Spleen (tissue), 11 donors: Measurements from ENCODE around the gene POLR1B. TPM values are rescaled to one million over a fixed set of nuclear protein-coding genes. Genes with fewer than 3 reads are reported as not detected.

Experiments
- DNase-seq: peaks from one replicate; pipeline ENCODE4 v3.0.0-alpha.2; 2020
- H3K27ac ChIP-seq, 8 donors: fragments of 200-600 bp; sonication (generic) in 7 of 8; 1 replicate in 4 of 8; 2 replicates in 4 of 8; pipeline versions ENCODE4 v1.5.0 to v1.8.0; 2016 to 2021; ENCODE audit warnings: inconsistent platforms in 4 of 8, mild to moderate bottlenecking in 4 of 8, moderate library complexity in 1 of 8
- H3K27me3 ChIP-seq, 7 donors: fragments of 200-600 bp; sonication (generic) in 6 of 7; replicated peaks in 1 of 7; 1 replicate in 4 of 7; 2 replicates in 3 of 7; pipeline versions ENCODE4 v1.5.0 to v1.8.0; 2016 to 2021; ENCODE audit warnings: inconsistent platforms in 3 of 7, mild to moderate bottlenecking in 1 of 7
- H3K36me3 ChIP-seq, 6 donors: fragments of 200-600 bp; sonication (generic) in 5 of 6; 1 replicate in 4 of 6; 2 replicates in 2 of 6; pipeline versions ENCODE4 v1.5.0 to v1.8.0; 2016 to 2021; ENCODE audit warnings: inconsistent platforms in 2 of 6
- H3K4me1 ChIP-seq, 6 donors: fragments of 200-600 bp; sonication (generic) in 5 of 6; 1 replicate in 3 of 6; 2 replicates in 3 of 6; pipeline versions ENCODE4 v1.5.0 to v1.8.0; 2016 to 2021; ENCODE audit warnings: inconsistent platforms in 3 of 6
- H3K4me3 ChIP-seq, 8 donors: fragments of 200-600 bp; sonication (generic) in 7 of 8; 1 replicate in 4 of 8; 2 replicates in 4 of 8; pipeline versions ENCODE4 v1.5.0 to v1.8.0; 2016 to 2021; ENCODE audit warnings: inconsistent platforms in 4 of 8, mild to moderate bottlenecking in 4 of 8, moderate library complexity in 2 of 8
- H3K9me3 ChIP-seq, 8 donors: fragments of 200-600 bp; sonication (generic) in 7 of 8; 1 replicate in 4 of 8; 2 replicates in 4 of 8; pipeline versions ENCODE4 v1.5.0 to v1.8.0; 2016 to 2021; ENCODE audit warnings: inconsistent platforms in 4 of 8
- POLR2A ChIP-seq, 3 donors: fragments of 450-650 bp; IDR thresholded peaks; one replicate each; pipeline ENCODE4 v1.5.1; 2017; ENCODE audit warnings: antibody characterized with exemption in 3 of 3, mild to moderate bottlenecking in 1 of 3
- POLR2AphosphoS5 ChIP-seq, 3 donors: sonication (generic); formaldehyde crosslinking; IDR thresholded peaks; one replicate each; pipeline ENCODE4 v1.5.1; 2017; ENCODE audit warnings: antibody characterized with exemption in 3 of 3
- WGBS, 5 donors: extraction: QIAGEN DNeasy Blood & Tissue Kit in 3 of 5; methylation state at CpG; one replicate each; pipeline versions ENCODE4 v1.1.5 to v1.1.7; 2013 to 2018; 5-methylcytosine and 5-hydroxymethylcytosine counted together
- intact Hi-C: fragments of 100-400 bp; cut with DNase I; formaldehyde crosslinking; loops from one replicate; pipeline ENCODE4 v1.15.0; 2023; ENCODE audit warnings: low total_unique reads
- polyA plus RNA-seq, 3 donors: library from polyadenylated mRNA; stranded (reverse); fragments of 200-250 nt; gene quantifications; one replicate each; pipeline ENCODE4 v1.2.1, GENCODE V29; 2013
- total RNA-seq, 7 donors: library from RNA; depleted of rRNA in 3 of 7; stranded (reverse); fragments of >200 nt in 3 of 7; fragmentation: NEBNext Ultra II Directional in 4 of 7; extraction: Animal tissue kit (Norgen Biotek cat#: 25700) in 4 of 7; gene quantifications; one replicate each; pipeline versions ENCODE4 v1.1.0 to v1.2.1, GENCODE V29; 2016 to 2021
- TF ChIP-seq, protein P1 (sequence below), 11 experiments: fragments of 200-600 bp in 7 of 11; fragments of 450-650 bp in 4 of 11; sonication (generic) in 4 of 11; IDR thresholded peaks in 8 of 11; conservative IDR thresholded peaks in 3 of 11; 1 replicate in 7 of 11; 2 replicates in 4 of 11; pipeline versions ENCODE4 v1.4.0 to v1.8.0; 2016 to 2021; ENCODE audit warnings: antibody characterized with exemption in 11 of 11, inconsistent platforms in 4 of 11, mild to moderate bottlenecking in 1 of 11
- donor health status: healthy with polysubstance abuse.
- donor health status: DM: no; HTN: no; CAD: no; lungs with moderate emphysema.
- donor health status: DM: no; HTN: no; CAD: no.
- donor health status: Bipolar disorder and iron deficiency.
- donor health status: healthy.
- donor health status: DM: no; HTN: no; CAD: no.
- donor health status: DM: yes; HTN: yes; CAD: no.

Gene POLR1B
- total and polyA plus RNA-seq, 10 donors = 4.9 to 31.8 (median 18.5) TPM

DNA sequence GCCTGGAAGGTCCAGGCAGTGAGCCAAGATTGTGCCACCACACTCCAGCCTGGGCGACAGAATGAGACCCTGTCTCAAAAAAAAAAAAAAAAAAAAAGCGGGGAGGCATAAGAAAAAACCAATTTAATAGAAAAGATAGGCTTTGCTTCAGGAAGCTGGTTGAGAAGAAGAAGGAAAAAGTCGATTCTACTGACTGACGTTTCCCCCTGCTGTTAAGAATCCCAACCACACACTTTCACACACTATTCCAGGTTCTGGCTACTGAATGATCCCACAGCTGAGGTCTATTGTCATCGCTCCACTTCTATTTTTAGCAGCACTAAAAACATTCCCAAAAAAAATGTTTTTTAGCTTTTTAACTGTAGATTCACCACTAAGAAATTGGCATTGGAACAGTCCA is 35.5 kb downstream of the POLR1B start:
- Histone ChIP-seq H3K27ac (no peak overlapping the region), H3K4me1 (peaks cover 0 to 7% (median 3%) of the 10 kb centered on the region in 6 donors), H3K4me3 (no peak overlapping the region), H3K36me3 (peaks cover 0 to 47% (median 39%) of the 10 kb centered on the region in 6 donors), H3K9me3 (no peaks in the 10 kb centered on the region), H3K27me3 (no peaks in the 10 kb centered on the region)
- DNase-seq = no peak
- WGBS, 5 donors = 63 to 75% (median 69%) methylated on average over 4 to 5 of the region's 5 CpGs
- intact Hi-C loops = no loop called here
- no peak for TF ChIP-seq POLR2A (IDR thresholded peaks at IDR 0.05)
- TF ChIP-seq, protein P1, sequence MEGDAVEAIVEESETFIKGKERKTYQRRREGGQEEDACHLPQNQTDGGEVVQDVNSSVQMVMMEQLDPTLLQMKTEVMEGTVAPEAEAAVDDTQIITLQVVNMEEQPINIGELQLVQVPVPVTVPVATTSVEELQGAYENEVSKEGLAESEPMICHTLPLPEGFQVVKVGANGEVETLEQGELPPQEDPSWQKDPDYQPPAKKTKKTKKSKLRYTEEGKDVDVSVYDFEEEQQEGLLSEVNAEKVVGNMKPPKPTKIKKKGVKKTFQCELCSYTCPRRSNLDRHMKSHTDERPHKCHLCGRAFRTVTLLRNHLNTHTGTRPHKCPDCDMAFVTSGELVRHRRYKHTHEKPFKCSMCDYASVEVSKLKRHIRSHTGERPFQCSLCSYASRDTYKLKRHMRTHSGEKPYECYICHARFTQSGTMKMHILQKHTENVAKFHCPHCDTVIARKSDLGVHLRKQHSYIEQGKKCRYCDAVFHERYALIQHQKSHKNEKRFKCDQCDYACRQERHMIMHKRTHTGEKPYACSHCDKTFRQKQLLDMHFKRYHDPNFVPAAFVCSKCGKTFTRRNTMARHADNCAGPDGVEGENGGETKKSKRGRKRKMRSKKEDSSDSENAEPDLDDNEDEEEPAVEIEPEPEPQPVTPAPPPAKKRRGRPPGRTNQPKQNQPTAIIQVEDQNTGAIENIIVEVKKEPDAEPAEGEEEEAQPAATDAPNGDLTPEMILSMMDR (IDR thresholded peaks at IDR 0.05 in 8 of 11, conservative IDR thresholded peaks at IDR 0.05 in 3 of 11) = no peak
- TF ChIP-seq POLR2AphosphoS5 (IDR thresholded peaks at IDR 0.05) = no peak

- no peak overlapping the region for H3K4me3 ChIP-seq
- TF ChIP-seq POLR2AphosphoS5 (IDR thresholded peaks at IDR 0.05) (no peak), POLR2A (IDR thresholded peaks at IDR 0.05) (no peak)
- TF ChIP-seq, protein P1 (IDR thresholded peaks at IDR 0.05 in 8 of 11, conservative IDR thresholded peaks at IDR 0.05 in 3 of 11) = no peak
- H3K27ac ChIP-seq = no peak overlapping the region
- peaks cover 0 to 32% (median 24%) of the 10 kb centered on the region in 6 donors for H3K36me3 ChIP-seq
- H3K27me3 ChIP-seq = no peaks in the 10 kb centered on the region
- intact Hi-C loops = no loop called here
- H3K9me3 ChIP-seq = no peaks in the 10 kb centered on the region
- H3K4me1 ChIP-seq = peaks cover 0 to 21% (median 8%) of the 10 kb centered on the region in 6 donors
- DNase-seq = no peak
These were observed 37.0 kb downstream of the POLR1B start for GRCh38 chr2:112579241-112579640.

GRCh38 chr2:112580084-112580483 is 37.8 kb downstream of the POLR1B start:
- peaks cover 0 to 23% (median 16%) of the 10 kb centered on the region in 6 donors for H3K36me3 ChIP-seq
- no peak overlapping the region for H3K27ac ChIP-seq
- no peaks in the 10 kb centered on the region for H3K9me3 ChIP-seq
- WGBS, 5 donors = 92 to 97% (median 93%) methylated on average over 7 of the region's 7 CpGs
- intact Hi-C loops = loop anchor here (10.0 kb wide), 1 partner anchor 95 kb away; the partner anchor contains the start of gene TTL
- no peak overlapping the region for H3K4me3 ChIP-seq
- H3K27me3 ChIP-seq = no peaks in the 10 kb centered on the region
- no peak for DNase-seq
- H3K4me1 ChIP-seq = peaks cover 2 to 25% (median 12%) of the 10 kb centered on the region in 6 donors
- TF ChIP-seq, protein P1 (IDR thresholded peaks at IDR 0.05 in 8 of 11, conservative IDR thresholded peaks at IDR 0.05 in 3 of 11) = no peak
- TF ChIP-seq POLR2AphosphoS5 (IDR thresholded peaks at IDR 0.05) = no peak
- no peak for TF ChIP-seq POLR2A (IDR thresholded peaks at IDR 0.05)

DNA sequence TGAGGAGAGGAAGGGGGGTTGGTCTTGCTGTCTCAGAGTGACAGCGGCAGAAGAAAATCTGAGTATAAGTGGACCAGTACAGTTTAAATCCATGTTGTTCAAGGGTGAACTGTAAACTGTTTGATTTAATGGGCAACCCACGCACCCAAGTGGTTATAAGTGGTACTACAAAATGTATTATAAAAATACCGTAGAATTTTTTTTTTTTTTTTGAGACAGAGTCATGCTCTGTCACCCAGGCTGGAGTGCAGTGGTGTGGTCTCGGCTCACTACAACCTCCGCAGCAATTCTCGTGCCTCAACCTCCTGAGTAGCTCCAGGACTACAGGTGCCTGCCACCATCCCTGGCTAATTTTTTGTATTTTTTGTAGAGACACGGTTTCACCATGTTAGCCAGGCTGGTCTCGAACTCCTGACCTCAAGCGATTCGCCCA is 40.1 kb downstream of the POLR1B start:
- Histone ChIP-seq H3K27ac (no peak overlapping the region), H3K27me3 (no peaks in the 10 kb centered on the region), H3K36me3 (peaks cover 0 to 16% (median 3%) of the 10 kb centered on the region in 6 donors), H3K4me1 (peaks cover 9 to 40% (median 24%) of the 10 kb centered on the region in 6 donors), H3K9me3 (no peaks in the 10 kb centered on the region), H3K4me3 (no peak overlapping the region)
- intact Hi-C loops = loop anchor here (10.0 kb wide), 1 partner anchor 98 kb away; the partner anchor contains the start of gene TTL
- no peak for DNase-seq
- WGBS, 5 donors = 37 to 41% (median 39%) methylated on average over 10 of the region's 10 CpGs
- TF ChIP-seq, protein P1 (IDR thresholded peaks at IDR 0.05 in 8 of 11, conservative IDR thresholded peaks at IDR 0.05 in 3 of 11) = peak in 9 of 11 experiments; percentile 32 to 68 (median 54)
- TF ChIP-seq POLR2AphosphoS5 (IDR thresholded peaks at IDR 0.05) (no peak), POLR2A (IDR thresholded peaks at IDR 0.05) (no peak)
